Fibroblast of lung (primary cell): ENCODE data around the gene USP46. TPM values are rescaled to one million over a fixed set of nuclear protein-coding genes. Genes with fewer than 3 reads are reported as not detected.

Experiments
- DNase-seq, 2 donors: peaks; one replicate each; pipeline versions ENCODE4 v3.0.0 to v3.0.0-alpha.2; 2010; ENCODE audit warnings: low read depth in 2 of 2
- H2AFZ ChIP-seq: 2 replicates; pipeline ENCODE4 v1.5.1; 2012; ENCODE audit warnings: low read length, control low read depth, inconsistent platforms
- H3K27ac ChIP-seq: 2 replicates; pipeline ENCODE4 v1.5.1; 2011; ENCODE audit warnings: low read length, control low read depth; ENCODE audit not compliant: insufficient read depth
- H3K27me3 ChIP-seq: 2 replicates; pipeline ENCODE4 v1.5.1; 2011; ENCODE audit warnings: mild to moderate bottlenecking, low read length; ENCODE audit not compliant: control insufficient read depth, insufficient read depth
- H3K36me3 ChIP-seq: 2 replicates; pipeline ENCODE4 v1.5.1; 2011; ENCODE audit warnings: low read length; ENCODE audit not compliant: control insufficient read depth, insufficient read depth
- H3K4me1 ChIP-seq: 2 replicates; pipeline ENCODE4 v1.5.1; 2011; ENCODE audit warnings: low read length; ENCODE audit not compliant: control insufficient read depth, insufficient read depth; ENCODE audit errors: extremely low read depth
- H3K4me2 ChIP-seq: 2 replicates; pipeline ENCODE4 v1.5.1; 2011; ENCODE audit warnings: low read length, control low read depth; ENCODE audit not compliant: insufficient read depth; ENCODE audit errors: extremely low read depth
- H3K4me3 ChIP-seq, 4 experiments: fragments of 200-600 bp in 1 of 4; sonication (generic) in 1 of 4; replicated peaks in 1 of 4; 2 replicates each; pipeline ENCODE4 v1.5.1; 2011 to 2016; ENCODE audit warnings: low read length in 4 of 4, low read depth in 3 of 4, mild to moderate bottlenecking in 3 of 4, control low read depth in 2 of 4, inconsistent platforms in 1 of 4, mixed read lengths in 1 of 4; ENCODE audit not compliant: insufficient read depth in 1 of 4; ENCODE audit errors: control extremely low read depth in 1 of 4
- H3K79me2 ChIP-seq: 2 replicates; pipeline ENCODE4 v1.5.1; 2012; ENCODE audit warnings: mild to moderate bottlenecking, low read length, inconsistent platforms; ENCODE audit not compliant: control insufficient read depth, insufficient read depth
- H3K9ac ChIP-seq: 2 replicates; pipeline ENCODE4 v1.5.1; 2011; ENCODE audit warnings: mild to moderate bottlenecking, low read length, control low read depth; ENCODE audit not compliant: insufficient read depth
- H3K9me3 ChIP-seq: 2 replicates; pipeline ENCODE4 v1.5.1; 2012; ENCODE audit warnings: low read depth, low read length; ENCODE audit not compliant: control insufficient read depth, insufficient read depth
- H4K20me1 ChIP-seq: 2 replicates; pipeline ENCODE4 v1.5.1; 2011; ENCODE audit warnings: low read length; ENCODE audit not compliant: control insufficient read depth, insufficient read depth; ENCODE audit errors: extremely low read depth
- EZH2 ChIP-seq: IDR thresholded peaks from 2 replicates; pipeline ENCODE4 v1.5.1; 2012; ENCODE audit warnings: low read length, control low read depth, mild to moderate bottlenecking; ENCODE audit errors: missing control alignments
- polyA plus RNA-seq, 2 donors: library from polyadenylated mRNA; depleted of rRNA in 1 of 2; stranded (reverse) in 1 of 2; unstranded in 1 of 2; fragments of >200 nt; gene quantifications; 2 replicates each; pipeline ENCODE4 v1.2.1, GENCODE V29; 2011 to 2012; ENCODE audit warnings: missing spikeins in 1 of 2
- total RNA-seq: library from RNA; depleted of rRNA; stranded (reverse); fragments of >200 nt; gene quantifications from 2 replicates; pipeline ENCODE4 v1.2.1, GENCODE V29; 2014
- TF ChIP-seq, protein P1 (sequence below), 2 donors: IDR thresholded peaks in 1 of 2; conservative IDR thresholded peaks in 1 of 2; 1 replicate in 1 of 2; 2 replicates in 1 of 2; pipeline ENCODE4 v1.5.1; 2011 to 2012; ENCODE audit warnings: low read length in 2 of 2, control low read depth in 1 of 2, inconsistent platforms in 1 of 2, low read depth in 1 of 2, mild to moderate bottlenecking in 1 of 2

USP46 gene
- total and polyA plus RNA-seq, 2 donors (not counting 1 experiment from before 2014, with no cell fraction given): 14.4 to 21.8 TPM

DNA sequence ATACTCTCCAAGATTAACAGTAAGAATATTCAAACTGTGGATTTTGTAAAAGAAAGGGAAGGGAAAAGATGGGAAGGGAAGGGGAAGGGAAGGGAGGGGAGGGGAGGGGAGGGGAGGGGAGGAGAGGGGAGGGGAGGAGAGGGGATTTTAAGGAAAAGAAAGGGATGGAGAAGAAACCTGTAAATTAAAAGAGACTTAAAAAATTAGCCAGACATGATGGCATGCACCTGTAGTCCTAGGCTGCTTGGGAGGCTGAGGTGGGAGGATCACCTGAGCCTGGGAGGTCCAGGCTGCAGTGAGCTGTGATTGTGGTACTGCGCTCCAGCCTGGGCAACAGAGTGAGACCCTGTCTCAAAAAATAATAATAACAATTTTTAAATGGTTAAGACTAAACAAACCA is 83.7 kb downstream of the USP46 start:
- H3K9me3 ChIP-seq: no peaks in the 10 kb centered on the region
- no peaks in the 10 kb centered on the region for H3K36me3 ChIP-seq
- DNase-seq: no peak
- no peaks in the 10 kb centered on the region for H3K79me2 ChIP-seq
- no peak overlapping the region for H2AFZ ChIP-seq
- no peak overlapping the region for H3K9ac ChIP-seq
- H3K4me3 ChIP-seq: no peak overlapping the region
- H4K20me1 ChIP-seq: no peaks in the 10 kb centered on the region
- H3K27me3 ChIP-seq: no peaks in the 10 kb centered on the region
- peaks cover 11% of the 10 kb centered on the region for H3K4me1 ChIP-seq
- TF ChIP-seq, protein P1, sequence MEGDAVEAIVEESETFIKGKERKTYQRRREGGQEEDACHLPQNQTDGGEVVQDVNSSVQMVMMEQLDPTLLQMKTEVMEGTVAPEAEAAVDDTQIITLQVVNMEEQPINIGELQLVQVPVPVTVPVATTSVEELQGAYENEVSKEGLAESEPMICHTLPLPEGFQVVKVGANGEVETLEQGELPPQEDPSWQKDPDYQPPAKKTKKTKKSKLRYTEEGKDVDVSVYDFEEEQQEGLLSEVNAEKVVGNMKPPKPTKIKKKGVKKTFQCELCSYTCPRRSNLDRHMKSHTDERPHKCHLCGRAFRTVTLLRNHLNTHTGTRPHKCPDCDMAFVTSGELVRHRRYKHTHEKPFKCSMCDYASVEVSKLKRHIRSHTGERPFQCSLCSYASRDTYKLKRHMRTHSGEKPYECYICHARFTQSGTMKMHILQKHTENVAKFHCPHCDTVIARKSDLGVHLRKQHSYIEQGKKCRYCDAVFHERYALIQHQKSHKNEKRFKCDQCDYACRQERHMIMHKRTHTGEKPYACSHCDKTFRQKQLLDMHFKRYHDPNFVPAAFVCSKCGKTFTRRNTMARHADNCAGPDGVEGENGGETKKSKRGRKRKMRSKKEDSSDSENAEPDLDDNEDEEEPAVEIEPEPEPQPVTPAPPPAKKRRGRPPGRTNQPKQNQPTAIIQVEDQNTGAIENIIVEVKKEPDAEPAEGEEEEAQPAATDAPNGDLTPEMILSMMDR (conservative IDR thresholded peaks at IDR 0.05 in 1 of 2, IDR thresholded peaks at IDR 0.05 in 1 of 2; ENCODE audit: low read depth in 1 of 2, low read length in 2 of 2): no peak
- TF ChIP-seq EZH2: no peak
- no peak overlapping the region for H3K27ac ChIP-seq
- no peak overlapping the region for H3K4me2 ChIP-seq

DNA sequence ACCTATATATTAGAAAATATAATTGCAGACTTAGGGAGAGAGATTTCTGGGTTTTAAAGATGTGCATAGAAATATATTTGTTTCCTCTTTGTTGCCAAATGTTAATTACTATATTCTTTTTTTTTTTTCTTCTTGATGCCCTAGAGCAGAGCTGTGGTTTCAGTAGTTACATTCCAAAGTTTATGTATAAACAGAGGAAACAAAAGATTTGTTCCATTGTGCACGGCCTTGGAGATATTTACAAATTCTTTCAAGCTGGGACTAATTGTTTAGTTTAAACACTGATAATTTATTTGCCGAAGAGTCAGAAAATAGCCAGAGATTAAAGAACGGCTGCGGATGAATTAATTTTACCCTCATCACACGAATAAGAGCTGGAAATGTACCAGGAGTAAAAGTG is 85.1 kb downstream of the USP46 start:
- Histone ChIP-seq H3K27me3 (no peaks in the 10 kb centered on the region), H3K36me3 (no peaks in the 10 kb centered on the region), H3K9ac (no peak overlapping the region), H3K27ac (no peak overlapping the region), H3K4me3 (no peak overlapping the region), H3K9me3 (no peaks in the 10 kb centered on the region), H3K4me2 (no peak overlapping the region), H3K79me2 (no peaks in the 10 kb centered on the region), H2AFZ (no peak overlapping the region), H3K4me1 (peaks cover 11% of the 10 kb centered on the region), H4K20me1 (no peaks in the 10 kb centered on the region)
- DNase-seq: peak in 1 of 2 donors; percentile 44
- TF ChIP-seq, protein P1 (conservative IDR thresholded peaks at IDR 0.05 in 1 of 2, IDR thresholded peaks at IDR 0.05 in 1 of 2; ENCODE audit: low read depth in 1 of 2, low read length in 2 of 2): no peak
- TF ChIP-seq EZH2: no peak

DNA sequence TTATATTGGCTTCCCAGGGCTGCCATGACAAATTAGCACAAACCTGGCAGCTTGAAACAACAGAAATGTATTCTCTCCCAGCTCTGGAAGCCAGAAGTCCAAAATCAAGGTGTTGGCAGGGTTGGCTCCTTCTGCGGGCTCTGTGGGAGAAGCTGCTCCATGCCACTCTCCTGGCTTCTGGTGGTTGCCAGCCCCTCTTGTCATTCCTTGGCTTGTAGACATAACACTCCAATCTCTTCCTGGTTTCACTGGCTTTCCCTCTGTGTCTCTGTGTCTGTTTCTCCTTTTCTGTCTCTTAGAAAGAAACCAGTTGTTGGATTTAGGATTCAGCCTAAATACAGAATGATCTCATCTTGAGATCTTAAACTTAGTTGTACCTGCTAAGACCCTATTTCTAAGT is 85.5 kb downstream of the USP46 start:
- TF ChIP-seq EZH2: no peak
- TF ChIP-seq, protein P1 (conservative IDR thresholded peaks at IDR 0.05 in 1 of 2, IDR thresholded peaks at IDR 0.05 in 1 of 2; ENCODE audit: low read depth in 1 of 2, low read length in 2 of 2): no peak
- H3K9me3 ChIP-seq: no peaks in the 10 kb centered on the region
- no peak overlapping the region for H3K9ac ChIP-seq
- H3K4me3 ChIP-seq: no peak overlapping the region
- no peak for DNase-seq
- H3K36me3 ChIP-seq: no peaks in the 10 kb centered on the region
- no peaks in the 10 kb centered on the region for H4K20me1 ChIP-seq
- peak overlapping the region; percentile 10 for H3K27ac ChIP-seq
- no peaks in the 10 kb centered on the region for H3K79me2 ChIP-seq
- peaks cover 11% of the 10 kb centered on the region for H3K4me1 ChIP-seq
- H3K4me2 ChIP-seq: peak overlapping the region; percentile 2
- no peaks in the 10 kb centered on the region for H3K27me3 ChIP-seq
- H2AFZ ChIP-seq: no peak overlapping the region
